NOMO-1 treated with dmso at 0.1 percent for 144 hours (cell line): ENCODE results near the gene RIMS4.
A peak's percentile ranks its signal among the peaks of the same experiment; 100 is the strongest.

Experiments used
- DNase-seq: peaks from one replicate; lab custom pipeline; 2025; ENCODE audit not compliant: unreplicated experiment; lab: John Stamatoyannopoulos, UW

Gene RIMS4

DNA sequence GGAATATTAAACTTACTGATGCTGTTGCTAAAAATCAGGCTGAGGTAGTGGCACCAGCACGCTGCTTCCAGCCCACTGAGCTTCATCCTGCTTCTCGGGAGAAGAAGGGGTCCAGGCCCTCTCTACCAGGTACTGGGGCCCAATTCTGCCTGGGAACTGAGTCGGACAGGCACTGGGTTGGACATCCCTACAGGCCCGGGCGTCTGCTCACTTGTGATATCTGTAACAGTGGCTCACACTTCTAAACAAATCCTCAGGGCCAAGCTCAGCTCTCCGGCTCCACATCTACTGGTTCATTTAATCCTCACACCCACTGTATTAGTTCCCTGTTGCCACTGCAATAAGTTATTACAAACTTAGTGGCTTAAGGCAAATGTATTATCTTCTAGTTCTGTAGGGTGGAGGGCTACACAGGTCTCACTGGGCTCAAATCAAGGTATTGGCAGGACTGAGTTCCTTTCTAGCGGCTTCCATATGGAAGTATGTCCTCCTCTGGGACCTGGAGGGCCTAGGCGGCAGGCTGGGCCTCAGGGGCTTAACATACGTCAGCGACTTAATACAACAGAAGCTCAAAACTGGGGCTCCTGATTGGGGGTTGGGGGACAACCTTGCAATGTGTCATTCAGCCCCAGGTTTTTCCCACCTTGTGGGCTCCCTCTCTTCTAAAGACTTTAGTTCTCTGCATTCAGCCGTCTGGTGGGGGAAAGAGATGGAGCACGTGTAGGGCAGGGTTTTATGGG is 66.3 kb downstream of the RIMS4 start:
- no peak for DNase-seq

DNA sequence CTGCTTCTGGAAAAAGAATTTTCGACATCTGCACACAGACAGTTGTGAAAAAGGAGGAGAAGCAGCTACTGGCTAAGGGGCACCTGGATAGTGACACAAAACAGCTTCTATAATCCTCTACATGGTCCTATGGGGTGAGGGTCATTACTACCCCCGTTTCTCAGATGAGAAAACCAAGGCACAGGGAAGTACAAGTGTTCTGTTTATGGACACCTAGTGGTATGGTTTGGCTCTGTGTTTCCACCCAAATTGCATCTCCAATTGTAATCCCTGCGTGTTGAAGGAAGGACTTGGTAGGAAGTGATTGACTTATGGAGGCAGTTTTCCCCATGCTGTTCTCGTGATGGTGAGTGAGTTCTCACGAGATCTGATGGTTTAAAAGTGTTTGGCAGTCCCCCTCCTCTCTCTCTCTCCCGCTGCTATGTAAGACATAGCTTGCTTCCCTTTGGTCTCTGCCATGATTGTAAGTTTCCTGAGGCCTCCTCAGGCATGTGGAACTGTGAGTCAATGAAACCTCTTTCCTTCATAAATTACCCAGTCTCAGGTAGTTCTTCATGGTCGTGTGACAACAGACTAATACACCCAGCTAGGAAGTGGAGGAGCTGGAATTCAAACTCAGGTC is 67.2 kb downstream of the RIMS4 start:
- no peak for DNase-seq

DNA sequence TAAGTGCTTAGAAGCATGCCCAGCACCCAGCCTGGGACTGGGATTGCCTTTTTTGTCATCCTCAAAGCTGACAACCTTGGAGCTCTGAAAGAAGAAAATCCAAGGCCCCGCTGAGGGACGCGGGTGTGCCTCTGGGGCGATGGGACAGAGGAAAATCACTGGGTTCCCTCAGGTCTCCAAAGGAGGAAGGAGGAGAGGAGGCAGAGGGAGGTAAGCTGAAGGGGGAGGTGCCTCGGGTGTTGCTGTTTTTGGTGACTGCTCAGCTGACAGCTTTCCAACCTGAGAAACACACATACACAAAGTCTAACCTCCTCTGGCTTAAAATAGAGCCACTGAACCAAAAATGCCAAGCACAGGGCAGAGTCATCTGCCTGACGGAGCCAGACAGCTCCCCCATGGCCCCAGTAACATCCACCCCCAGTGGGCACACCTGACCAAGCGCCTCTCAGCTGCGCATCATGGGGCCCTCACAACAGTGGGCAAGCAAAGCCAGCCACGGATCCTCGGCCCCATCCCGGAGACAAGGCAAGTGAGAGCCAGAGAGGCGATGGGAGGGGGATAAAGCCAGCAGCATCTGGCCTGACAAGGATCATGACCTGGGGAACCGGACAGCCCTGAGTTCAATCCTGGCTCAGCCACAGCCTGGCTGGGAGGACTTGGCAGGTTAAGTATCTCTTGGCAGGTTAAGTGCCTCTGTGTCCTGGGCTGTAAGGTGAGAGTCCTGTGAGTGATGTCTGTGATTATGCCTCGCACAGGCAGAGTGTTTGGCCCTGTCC is 67.9 kb downstream of the RIMS4 start:
- no peak for DNase-seq

DNA sequence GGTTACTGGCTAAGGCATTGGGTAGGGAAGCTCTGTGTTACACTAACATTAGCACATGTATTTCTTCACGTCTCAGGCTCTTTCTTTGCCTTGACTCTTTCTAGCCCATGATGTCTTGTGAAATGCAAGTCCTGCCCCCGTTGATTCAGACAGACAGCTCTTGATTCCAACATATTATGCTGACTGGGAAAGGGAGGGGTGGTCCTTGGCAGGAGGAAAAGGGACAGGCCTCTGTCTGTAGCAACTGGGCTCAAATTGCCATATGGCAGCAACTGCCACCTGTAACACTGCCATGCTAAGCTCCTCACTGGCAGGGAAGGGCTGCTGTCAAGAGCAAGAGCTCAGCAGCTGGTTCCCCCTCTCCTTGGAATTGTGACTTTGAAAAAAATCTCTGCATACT is 70.4 kb downstream of the RIMS4 start:
- DNase-seq: no peak

DNA sequence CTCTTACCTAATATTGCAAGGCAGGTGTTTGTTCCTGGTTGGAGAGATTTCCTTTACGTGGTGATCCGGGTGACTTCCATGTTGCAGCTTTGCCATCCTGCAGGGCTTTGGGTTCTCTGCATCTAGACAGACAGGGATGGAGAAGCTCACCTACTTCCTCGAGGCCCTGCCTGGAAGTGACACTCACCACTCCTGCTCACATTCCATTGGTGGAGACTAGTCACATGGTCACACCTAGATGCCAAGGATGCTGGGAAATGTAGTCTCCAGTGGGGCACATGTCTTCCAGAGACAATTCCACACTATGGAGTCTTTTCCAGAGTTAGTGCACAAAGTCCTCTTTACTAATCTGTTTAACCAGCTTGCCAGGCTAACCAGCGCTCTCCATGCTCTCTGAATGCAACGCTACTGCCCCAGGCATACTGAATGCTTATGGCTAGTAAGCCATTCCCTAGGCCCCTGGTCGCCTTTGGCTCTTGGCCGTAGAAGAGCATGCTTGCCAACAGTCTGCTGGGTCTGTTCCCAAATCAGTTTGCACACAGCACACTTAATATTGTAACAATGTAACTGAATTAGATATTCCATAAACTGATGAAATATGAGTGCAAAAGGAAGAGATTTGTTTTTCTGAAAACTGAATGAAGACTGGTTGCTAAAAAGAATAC is 71.4 kb downstream of the RIMS4 start:
- peak; percentile 34 for DNase-seq

DNA sequence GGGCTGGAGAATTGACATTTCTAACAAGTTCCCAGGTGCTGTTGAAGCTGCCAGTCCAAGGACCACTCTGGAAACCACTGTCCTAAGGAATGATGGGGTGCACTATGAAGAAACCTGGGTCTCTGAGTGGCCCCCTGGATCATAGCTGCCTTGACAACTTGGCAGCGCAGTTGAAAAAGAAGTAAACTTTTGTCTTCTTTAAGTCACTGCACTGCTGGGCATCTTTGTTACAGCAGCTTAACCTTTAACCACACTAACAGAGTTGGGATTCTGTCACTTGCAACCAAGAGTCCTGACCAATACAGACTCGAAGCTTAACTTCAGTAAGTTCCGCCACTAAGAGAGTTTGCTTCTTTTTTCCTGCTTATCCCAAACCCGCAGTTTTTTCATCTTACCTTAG is 73.2 kb downstream of the RIMS4 start:
- no peak for DNase-seq

DNA sequence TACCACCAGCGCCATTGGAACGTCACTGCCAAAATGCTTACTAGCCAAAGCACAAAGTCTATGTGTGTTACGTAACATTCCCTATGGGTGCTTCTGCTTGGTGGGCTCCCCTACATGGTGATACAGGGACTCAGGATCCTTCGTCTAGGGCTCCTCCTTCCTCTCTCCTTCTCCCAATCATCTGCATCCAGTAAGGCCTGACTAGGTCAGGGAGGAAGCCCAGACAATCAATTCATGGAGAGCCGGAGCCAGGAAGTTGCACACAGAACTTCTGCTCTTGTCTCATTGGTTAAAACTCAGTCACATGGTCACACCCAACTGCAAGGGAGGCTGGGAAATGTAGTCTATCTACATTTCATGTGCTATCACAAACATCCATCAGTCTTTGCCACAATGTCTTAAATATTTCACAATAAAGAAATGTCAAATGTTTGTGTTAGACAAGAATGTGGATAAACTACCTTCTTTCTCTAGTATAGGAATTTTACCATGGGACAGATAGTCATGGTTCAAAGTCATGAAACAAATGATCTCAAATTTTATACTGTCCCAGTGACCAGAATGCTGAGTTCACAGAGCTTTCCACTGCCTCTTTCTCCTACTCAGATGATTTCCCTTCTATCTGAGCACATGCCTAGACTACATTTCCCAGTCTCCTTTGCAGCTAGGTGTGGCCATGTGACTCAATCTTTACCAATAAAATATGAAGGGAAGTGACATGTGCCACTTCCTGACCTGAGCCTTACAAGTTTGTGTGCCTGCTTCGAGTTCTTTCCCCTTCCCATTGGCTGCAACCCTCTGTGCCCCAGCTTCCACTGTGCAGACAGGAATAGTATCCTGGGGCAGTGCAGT is 74.0 kb downstream of the RIMS4 start:
- peak; percentile 75 for DNase-seq

DNA sequence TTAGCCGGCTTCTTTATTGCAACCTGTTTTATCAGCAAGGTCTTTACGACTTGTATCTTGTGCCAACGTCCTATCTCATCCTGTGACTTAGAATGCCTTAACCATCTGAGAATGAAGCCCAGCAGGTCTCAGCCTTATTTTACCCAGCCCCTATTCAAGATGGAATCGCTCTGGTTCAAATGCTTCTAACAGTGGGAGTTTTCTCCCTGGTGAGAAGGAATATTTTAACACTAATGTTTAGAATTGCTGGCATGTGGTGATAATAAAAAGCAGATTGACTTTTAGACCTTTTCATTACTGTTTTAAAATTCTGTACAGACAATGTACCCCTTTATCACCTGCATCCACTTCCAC is 74.6 kb downstream of the RIMS4 start:
- DNase-seq: no peak

DNA sequence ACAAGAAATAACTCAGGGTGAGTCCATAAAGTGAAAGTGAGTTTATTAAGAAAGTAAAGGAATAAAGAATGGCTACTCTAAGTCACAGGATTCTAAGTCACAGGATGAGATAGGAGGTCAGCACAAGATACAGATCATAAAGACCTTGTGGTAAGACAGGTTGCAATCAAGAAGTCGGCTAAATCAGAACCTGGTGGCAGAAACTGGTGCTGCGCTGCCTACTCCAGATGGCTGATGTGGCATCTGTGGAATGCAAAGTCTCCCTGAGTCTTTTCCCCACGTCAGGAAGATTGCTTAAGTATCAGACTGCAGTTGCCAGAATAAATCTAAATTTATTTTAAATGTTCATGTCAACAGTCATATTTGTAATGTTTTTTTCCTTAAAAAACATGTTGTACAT is 75.4 kb downstream of the RIMS4 start:
- DNase-seq: no peak

DNA sequence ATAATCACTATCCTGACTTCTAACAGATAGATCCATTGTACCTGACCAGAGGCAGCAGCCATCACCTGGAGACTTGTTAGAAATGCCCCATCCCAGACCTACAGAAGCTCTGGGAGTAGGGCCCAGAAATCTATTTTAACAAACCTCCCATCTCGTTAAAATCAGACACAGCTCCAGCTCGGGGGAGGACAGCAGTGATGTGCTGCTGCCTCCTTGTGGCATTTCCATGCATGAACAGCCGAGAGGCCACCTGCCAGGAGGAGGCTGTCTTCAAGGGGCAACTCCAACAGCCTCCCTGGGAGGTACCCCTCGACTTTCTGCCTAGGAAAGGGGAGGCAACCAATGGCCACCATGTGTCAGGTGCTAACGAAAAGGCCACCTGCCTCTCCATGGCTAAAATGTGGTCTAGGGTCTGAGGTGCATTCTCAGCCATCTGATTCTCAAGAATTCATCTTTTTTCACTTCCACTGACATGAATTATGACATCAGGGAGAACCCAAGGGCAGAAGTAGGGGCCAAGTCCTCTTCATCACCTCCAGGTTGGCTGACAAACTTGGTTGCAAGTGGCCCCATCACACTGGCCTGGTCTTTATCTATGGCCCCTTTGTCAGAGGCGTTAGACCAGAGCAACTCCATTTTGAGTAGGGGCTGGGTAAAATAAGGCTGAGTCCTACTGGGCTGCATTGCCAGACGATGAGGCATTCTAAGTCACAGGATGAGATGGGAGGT is 76.8 kb downstream of the RIMS4 start:
- DNase-seq: peak; percentile 8

DNA sequence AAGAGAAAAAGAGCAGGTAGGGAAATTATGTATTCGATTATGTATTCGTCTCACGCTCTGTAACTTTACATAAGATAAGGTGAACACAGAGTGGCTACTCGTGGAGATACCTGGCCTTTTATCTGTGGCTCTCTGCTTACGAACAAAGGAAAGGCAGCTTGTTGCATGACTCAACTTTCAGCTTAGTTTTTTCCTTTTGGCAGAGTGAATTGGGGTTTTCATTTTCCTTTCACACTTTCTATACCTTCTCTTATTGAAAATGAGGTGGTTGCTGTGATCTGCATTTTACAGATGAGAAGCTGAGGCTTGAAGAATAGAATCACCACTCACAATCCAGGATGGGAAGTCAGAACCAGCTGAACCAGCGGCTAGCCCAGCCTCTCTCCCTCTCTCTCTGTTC is 78.0 kb downstream of the RIMS4 start:
- no peak for DNase-seq

DNA sequence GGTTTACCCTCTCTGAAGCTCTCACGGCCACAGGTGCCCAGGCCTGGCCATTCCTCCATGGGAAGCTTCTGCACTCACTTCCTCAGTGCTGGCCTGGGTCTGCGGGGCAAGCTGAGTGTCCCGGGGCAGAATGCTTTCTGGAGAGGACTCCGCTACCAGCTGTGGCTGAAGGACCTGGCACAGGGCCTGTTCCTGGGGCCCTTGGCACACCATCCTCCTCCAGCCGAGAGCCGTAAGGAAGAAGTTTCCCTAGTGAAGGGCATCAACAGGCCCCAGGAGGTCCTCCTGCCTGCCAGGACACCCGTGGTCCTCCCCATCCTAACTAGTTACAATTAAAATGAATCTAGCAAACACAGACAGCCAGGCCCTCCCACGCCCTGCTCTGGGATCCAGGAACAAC is 78.7 kb downstream of the RIMS4 start:
- no peak for DNase-seq

DNA sequence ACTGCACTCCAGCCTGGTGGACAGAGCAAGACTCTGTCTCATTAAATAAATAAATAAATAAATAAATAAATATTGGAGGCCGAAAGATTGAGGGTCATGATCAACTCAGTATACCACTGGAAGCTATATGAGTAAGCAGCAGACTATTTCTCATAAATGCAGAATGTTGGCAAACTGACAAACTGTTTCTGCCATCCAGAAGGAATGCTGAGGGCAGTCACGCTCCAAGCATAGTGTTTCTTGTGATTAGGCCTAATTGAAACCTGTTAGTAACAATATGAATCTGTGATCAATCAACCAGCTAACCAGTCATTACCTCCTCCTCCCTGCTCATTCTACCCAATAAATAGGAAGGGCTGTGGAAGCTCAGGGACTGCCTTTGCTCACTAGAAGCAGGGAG is 79.9 kb downstream of the RIMS4 start:
- no peak for DNase-seq

DNA sequence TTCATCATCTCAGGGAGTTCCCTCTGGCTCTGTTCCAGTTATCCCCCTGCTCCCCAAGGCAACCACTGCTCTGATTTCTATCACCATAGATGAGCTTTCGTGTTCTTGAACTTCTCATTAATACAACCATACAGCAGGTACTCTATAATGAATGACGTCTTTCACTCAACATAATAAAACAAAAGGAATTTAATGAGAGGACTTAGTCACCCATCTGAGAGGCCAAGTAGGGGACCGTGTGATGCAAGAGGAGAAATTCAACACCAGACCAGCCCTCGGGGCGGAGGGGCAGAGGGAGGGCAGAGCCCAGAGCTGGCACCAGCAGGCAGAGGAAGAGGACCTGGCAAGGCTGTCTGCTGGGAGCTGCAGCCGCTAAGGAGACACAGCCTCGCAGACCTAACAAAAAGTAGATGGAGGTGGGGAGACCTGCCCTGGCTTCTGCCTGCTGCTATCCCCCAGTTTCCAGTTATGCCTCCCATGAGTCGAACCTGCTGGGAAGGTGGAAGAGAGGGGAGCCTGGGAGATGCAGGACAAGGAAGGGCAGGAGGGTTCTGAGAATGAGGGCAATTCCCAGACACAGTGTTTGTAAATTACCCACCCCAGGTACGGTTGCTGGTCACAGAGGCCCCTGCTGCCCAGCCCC is 81.4 kb downstream of the RIMS4 start:
- peak; percentile 68 for DNase-seq

DNA sequence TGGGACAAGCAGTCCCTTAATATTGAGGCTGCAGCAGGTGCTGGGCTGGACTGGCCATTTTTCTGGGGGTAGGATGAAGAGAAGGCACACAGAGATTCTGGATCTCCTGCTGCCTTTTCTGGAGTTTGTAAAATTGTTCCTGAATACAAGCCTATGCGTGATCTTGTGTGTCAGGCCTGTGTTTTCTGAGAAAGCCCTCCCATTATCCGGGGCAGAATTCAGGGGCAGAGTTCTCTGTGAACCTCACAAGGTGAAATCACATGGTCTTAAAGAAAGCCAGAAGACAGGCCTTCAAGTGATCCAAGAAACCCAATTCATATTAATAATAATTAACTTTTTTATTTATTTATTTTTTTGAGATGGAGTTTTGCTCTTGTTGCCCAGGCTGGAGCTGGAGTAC is 82.7 kb downstream of the RIMS4 start:
- DNase-seq: no peak

DNA sequence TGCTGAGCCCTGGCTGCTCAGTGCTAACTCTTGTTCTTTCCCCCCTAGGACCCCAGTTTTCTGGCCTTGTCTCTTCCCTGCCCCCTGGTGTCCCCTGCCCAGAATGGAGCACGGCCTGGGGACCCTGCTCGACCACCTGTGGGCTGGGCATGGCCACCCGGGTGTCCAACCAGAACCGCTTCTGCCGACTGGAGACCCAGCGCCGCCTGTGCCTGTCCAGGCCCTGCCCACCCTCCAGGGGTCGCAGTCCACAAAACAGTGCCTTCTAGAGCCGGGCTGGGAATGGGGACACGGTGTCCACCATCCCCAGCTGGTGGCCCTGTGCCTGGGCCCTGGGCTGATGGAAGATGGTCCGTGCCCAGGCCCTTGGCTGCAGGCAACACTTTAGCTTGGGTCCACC is 83.3 kb downstream of the RIMS4 start:
- no peak for DNase-seq

DNA sequence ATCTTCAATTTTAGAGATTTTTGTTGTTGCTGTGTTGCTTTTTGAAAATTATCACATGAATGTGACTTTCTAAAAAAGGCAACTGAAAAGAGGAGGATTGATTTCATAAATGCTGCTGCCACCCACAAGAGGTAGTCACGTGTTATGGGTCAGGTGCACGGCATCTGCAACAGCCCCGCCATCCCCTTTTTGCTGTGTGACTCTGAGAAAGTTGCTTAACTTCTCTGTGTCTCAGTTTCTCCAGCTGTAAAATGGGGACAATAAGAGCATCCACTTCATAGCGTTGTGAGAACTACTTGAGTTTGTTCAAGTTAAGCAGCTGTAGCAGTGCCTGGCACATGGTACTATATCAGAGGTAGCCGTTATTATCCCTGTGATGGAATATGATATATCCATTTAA is 84.5 kb downstream of the RIMS4 start:
- DNase-seq: no peak

DNA sequence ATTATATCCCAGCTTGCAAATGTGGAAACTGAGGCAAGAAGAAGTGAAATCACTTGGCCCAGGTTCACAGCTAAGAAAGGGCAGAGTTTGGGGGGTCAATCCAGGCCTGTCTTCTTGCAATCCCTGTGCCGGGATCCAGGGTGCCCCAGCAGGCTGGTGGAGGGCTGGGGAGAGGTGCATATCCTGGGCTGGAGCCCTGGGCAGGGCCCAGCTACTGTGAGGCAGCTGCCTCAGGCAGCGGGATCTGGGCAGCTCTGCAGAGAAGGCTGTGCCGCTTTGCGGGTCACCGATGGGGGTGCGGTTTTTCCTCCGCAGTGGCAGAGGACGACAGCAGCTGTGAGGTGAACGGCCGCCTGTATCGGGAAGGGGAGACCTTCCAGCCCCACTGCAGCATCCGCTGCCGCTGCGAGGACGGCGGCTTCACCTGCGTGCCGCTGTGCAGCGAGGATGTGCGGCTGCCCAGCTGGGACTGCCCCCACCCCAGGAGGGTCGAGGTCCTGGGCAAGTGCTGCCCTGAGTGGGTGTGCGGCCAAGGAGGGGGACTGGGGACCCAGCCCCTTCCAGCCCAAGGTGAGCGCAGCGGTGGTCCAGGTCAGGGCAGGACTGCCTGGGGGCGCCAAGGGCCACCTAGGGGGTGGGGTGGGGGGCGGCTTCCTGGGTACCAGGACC is 85.8 kb downstream of the RIMS4 start:
- DNase-seq: no peak

DNA sequence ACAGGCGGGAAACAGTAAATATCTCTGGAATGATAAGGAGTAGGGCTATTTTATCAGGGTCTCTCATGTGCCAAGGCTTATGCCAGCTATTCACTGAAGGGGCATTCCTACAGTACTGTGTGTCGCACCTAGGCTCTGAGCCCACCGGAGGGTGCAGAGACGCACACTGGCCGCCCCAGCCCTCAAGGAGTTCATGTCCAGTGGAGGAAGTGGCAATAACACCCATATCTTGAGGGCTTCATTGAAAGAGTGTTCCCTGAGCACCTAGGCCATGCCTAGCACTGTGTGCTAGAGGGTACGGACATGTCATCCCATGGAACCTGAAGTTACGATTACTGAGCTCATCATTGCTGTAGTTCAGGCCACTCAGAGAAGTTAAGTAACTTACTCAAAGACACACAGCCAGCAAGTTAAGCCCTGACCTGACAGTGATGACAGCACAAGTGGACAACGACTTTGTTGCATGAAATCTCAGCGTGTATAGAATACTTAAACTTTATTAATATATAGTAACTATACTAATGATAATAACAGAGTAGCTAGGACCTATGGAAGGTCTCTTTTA is 86.5 kb downstream of the RIMS4 start:
- DNase-seq: no peak
